Parathyroid adenoma (tissue), 2 donors: ENCODE measurements around the gene ANKRD22.
"Not testable (repeated sequence)": the region's sequence is repeated elsewhere in the genome, so short reads cannot be mapped to it uniquely, and the experiment has no call there.

Source experiments
- H2AFZ ChIP-seq: fragments of 300-600 bp; sonication (generic); one replicate; pipeline ENCODE4 v1.7.0; 2017; ENCODE audit warnings: antibody characterized with exemption, mild to moderate bottlenecking
- H3K27ac ChIP-seq: fragments of 300-600 bp; sonication (generic); one replicate; pipeline ENCODE4 v1.7.0; 2017
- H3K27me3 ChIP-seq: fragments of 300-600 bp; sonication (generic); one replicate; pipeline ENCODE4 v1.7.0; 2017; ENCODE audit warnings: low read length; ENCODE audit not compliant: control insufficient read depth, insufficient read depth
- H3K36me3 ChIP-seq: fragments of 300-600 bp; sonication (generic); one replicate; pipeline ENCODE4 v1.7.0; 2017; ENCODE audit warnings: low read length; ENCODE audit not compliant: control insufficient read depth, insufficient read depth
- H3K4me1 ChIP-seq: fragments of 300-600 bp; sonication (generic); one replicate; pipeline ENCODE4 v1.7.0; 2017; ENCODE audit warnings: control low read depth
- H3K4me2 ChIP-seq: fragments of 300-600 bp; sonication (generic); one replicate; pipeline ENCODE4 v1.7.0; 2017; ENCODE audit warnings: low read length
- H3K4me3 ChIP-seq: fragments of 300-600 bp; sonication (generic); one replicate; pipeline ENCODE4 v1.7.0; 2017; ENCODE audit warnings: low read depth, low read length
- H3K79me2 ChIP-seq: fragments of 300-600 bp; sonication (generic); one replicate; pipeline ENCODE4 v1.7.0; 2017; ENCODE audit warnings: control low read depth
- H3K9ac ChIP-seq: fragments of 300-600 bp; sonication (generic); one replicate; pipeline ENCODE4 v1.7.0; 2017; ENCODE audit warnings: mild to moderate bottlenecking
- H3K9me3 ChIP-seq: fragments of 300-600 bp; sonication (generic); one replicate; pipeline ENCODE4 v1.7.0; 2017; ENCODE audit warnings: low read length; ENCODE audit not compliant: control insufficient read depth
- TF ChIP-seq, protein P1 (sequence below): fragments of 300-600 bp; sonication (generic); IDR thresholded peaks from one replicate; pipeline ENCODE4 v1.7.0; 2017; ENCODE audit warnings: antibody characterized with exemption, mild to moderate bottlenecking
- donor health status: primary hyperparathyroidism.

The ANKRD22 gene

DNA sequence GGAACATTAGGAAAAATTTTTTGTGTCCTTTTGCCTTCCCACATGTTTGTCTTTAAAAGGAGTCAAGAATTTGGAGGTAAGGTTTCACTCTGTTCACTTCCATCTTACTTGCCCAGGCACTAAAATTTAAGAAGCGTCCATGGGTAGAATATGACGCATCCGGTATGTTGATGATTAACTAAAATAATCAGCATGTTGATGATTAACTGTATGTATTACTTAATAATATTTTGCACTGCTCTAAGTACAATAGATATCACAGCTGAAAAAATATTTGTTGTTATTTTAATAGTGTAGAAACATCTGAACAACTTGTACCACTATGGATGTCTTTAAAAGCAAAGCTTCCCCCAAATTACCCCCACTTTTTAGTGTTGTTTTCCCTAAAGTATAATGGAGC is 11.5 kb downstream of the ANKRD22 start:
- no peaks in the 10 kb centered on the region for H3K27me3 ChIP-seq
- TF ChIP-seq, protein P1, sequence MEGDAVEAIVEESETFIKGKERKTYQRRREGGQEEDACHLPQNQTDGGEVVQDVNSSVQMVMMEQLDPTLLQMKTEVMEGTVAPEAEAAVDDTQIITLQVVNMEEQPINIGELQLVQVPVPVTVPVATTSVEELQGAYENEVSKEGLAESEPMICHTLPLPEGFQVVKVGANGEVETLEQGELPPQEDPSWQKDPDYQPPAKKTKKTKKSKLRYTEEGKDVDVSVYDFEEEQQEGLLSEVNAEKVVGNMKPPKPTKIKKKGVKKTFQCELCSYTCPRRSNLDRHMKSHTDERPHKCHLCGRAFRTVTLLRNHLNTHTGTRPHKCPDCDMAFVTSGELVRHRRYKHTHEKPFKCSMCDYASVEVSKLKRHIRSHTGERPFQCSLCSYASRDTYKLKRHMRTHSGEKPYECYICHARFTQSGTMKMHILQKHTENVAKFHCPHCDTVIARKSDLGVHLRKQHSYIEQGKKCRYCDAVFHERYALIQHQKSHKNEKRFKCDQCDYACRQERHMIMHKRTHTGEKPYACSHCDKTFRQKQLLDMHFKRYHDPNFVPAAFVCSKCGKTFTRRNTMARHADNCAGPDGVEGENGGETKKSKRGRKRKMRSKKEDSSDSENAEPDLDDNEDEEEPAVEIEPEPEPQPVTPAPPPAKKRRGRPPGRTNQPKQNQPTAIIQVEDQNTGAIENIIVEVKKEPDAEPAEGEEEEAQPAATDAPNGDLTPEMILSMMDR = no peak
- no peak overlapping the region for H3K4me3 ChIP-seq
- no peak overlapping the region for H3K9ac ChIP-seq
- no peak overlapping the region for H3K27ac ChIP-seq
- H3K36me3 ChIP-seq = no peaks in the 10 kb centered on the region
- H2AFZ ChIP-seq = no peak overlapping the region
- H3K4me1 ChIP-seq = no peaks in the 10 kb centered on the region
- no peaks in the 10 kb centered on the region for H3K9me3 ChIP-seq
- no peaks in the 10 kb centered on the region for H3K79me2 ChIP-seq
- H3K4me2 ChIP-seq = no peak overlapping the region

DNA sequence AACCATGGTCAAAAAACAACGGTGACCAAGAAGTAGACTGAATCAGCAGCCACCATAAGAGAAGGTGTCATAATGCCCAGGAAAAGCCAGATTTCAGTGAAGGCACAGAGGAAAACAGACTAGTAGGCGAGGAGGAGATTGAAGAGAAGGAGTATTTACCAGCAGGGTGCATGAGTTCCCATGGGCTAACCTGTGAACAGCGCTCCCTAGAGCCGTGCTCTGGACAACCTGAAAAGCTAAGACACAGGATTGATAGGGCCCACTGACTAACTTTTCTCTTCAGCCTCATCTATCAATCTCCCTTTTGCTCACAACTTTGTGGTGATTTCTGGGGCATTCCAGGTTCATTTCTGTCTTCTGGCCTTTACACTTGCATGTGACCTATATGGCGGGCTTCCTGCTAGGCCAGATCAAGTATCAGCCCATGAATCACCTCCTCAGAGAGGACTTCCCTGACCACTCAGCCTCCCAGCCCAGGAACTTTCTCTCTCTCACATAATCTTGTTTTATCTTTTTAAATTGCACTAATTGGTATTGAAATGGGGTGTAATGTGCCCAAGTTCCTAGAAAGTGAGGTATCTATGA is 12.8 kb downstream of the ANKRD22 start:
- no peaks in the 10 kb centered on the region for H3K27me3 ChIP-seq

DNA sequence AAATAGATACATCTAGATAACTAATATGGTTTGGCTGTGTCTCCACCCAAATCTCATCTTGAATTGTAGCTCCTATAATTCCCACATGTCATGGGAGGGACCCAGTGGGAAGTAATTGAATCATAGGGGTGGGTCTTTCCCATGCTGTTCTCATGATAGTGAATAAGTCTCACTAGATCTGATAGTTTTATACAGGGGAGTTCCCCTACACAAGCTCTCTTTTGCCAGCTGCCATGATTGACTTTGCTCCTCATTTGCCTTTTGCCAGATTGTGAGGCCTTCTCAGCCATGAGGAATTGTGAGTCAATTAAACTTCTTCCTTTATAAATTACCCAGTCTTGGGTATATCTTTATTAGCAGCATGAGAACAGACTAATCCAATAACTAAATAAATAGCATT is 14.0 kb downstream of the ANKRD22 start:
- H3K4me3 ChIP-seq, H3K27ac ChIP-seq, H3K27me3 ChIP-seq, H3K4me2 ChIP-seq, H3K4me1 ChIP-seq, H2AFZ ChIP-seq, H3K9ac ChIP-seq, H3K9me3 ChIP-seq, H3K36me3 ChIP-seq, H3K79me2 ChIP-seq: not testable (repeated sequence)

More for the DNA sequence above, 12.8 kb downstream of the ANKRD22 start:
- no peak overlapping the region for H3K27ac ChIP-seq
- no peak overlapping the region for H3K9ac ChIP-seq
- H3K4me3 ChIP-seq = no peak overlapping the region
- no peaks in the 10 kb centered on the region for H3K36me3 ChIP-seq
- no peak overlapping the region for H3K4me2 ChIP-seq
- no peaks in the 10 kb centered on the region for H3K79me2 ChIP-seq
- H2AFZ ChIP-seq = no peak overlapping the region
- TF ChIP-seq, protein P1 = no peak
- no peaks in the 10 kb centered on the region for H3K4me1 ChIP-seq
- no peaks in the 10 kb centered on the region for H3K9me3 ChIP-seq

DNA sequence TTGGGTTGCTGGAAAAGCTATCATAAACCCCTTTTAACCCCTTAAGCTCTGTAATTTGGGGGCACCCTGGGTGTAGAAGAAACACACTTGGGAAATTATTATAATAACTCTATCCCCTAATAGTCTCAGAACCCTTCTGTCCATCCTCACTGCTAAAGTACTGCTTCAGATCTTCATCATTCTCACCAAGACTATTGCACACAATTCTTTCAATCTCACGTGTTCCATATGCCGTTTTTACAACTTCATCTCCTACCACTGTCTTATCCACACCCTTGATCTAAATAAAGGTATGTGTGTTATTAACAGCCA is 15.8 kb downstream of the ANKRD22 start:
- no peak overlapping the region for H3K27ac ChIP-seq
- no peaks in the 10 kb centered on the region for H3K79me2 ChIP-seq
- no peak overlapping the region for H3K9ac ChIP-seq
- H3K4me1 ChIP-seq = no peaks in the 10 kb centered on the region
- TF ChIP-seq, protein P1 = no peak
- H2AFZ ChIP-seq = no peak overlapping the region
- H3K9me3 ChIP-seq = no peaks in the 10 kb centered on the region
- no peaks in the 10 kb centered on the region for H3K36me3 ChIP-seq
- H3K4me2 ChIP-seq = no peak overlapping the region
- no peak overlapping the region for H3K4me3 ChIP-seq
- no peaks in the 10 kb centered on the region for H3K27me3 ChIP-seq

DNA sequence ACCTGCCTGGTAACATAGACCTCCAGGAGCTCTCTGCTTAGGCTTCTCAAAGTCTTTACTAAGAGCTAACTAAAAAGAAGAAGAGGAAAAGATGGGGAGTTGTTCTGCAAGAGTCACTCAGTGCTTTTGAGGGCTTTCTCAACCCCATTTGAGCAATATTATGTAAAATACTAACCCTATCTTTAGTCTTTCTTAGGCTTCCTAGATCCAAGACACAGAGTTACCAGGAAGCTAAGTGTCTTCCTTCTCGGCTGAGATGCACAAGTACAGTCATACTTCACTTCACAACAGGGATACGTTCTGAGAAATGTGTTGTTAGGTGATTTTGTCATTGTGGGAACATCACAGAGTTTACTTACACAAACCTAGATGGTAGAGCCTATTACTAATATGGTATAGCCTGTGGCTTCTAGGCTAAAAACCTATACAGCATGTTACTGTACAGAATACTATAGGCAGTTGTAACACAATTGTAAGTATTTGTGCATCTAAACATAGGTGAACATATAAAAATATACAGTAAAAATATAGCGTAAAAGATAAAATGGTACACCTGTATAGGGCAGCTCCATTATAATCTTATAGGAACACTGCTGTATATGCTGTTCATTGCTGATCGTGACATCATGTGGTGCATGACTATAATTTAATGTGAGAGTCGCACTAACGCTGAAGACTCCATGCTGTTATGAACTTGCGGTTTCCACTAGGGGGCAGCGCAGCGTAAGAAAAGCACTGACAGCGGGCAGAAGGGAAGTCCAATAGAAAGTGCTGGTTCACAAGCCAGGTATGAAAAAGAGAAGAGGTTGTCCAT is 16.3 kb downstream of the ANKRD22 start:
- H3K27ac ChIP-seq = no peak overlapping the region
- no peak overlapping the region for H3K9ac ChIP-seq
- no peaks in the 10 kb centered on the region for H3K36me3 ChIP-seq
- no peaks in the 10 kb centered on the region for H3K79me2 ChIP-seq
- H2AFZ ChIP-seq = no peak overlapping the region
- no peak overlapping the region for H3K4me3 ChIP-seq
- TF ChIP-seq, protein P1 = peak; percentile 88
- H3K4me1 ChIP-seq = no peaks in the 10 kb centered on the region
- H3K9me3 ChIP-seq = no peaks in the 10 kb centered on the region
- no peak overlapping the region for H3K4me2 ChIP-seq
- no peaks in the 10 kb centered on the region for H3K27me3 ChIP-seq
